Dendritic cell treated with granulocyte-macrophage colony-stimulating factor and Interleukin-4, amounts not matched to agents 40 ng/mL and 50 ng/mL, for 4 days (primary cell): ENCODE results near the gene TBC1D13.
A peak's percentile ranks its signal among the peaks of the same experiment; 100 is the strongest.

Source experiments
- H3K27ac Mint-ChIP-seq: one replicate; pipeline ENCODE4 v1.8.0; 2022; ENCODE audit warnings: mild to moderate bottlenecking, mixed read lengths
- H3K27me3 Mint-ChIP-seq: one replicate; pipeline ENCODE4 v1.8.0; 2022; ENCODE audit warnings: mild to moderate bottlenecking, mixed read lengths
- H3K36me3 Mint-ChIP-seq: one replicate; pipeline ENCODE4 v1.8.0; 2022; ENCODE audit warnings: low read depth, mixed read lengths
- H3K4me1 Mint-ChIP-seq: one replicate; pipeline ENCODE4 v1.8.0; 2022; ENCODE audit warnings: low read depth, mixed read lengths
- H3K4me3 Mint-ChIP-seq: one replicate; pipeline ENCODE4 v1.8.0; 2022; ENCODE audit warnings: mild to moderate bottlenecking, moderate library complexity, mixed read lengths
- H3K9me3 Mint-ChIP-seq: one replicate; pipeline ENCODE4 v1.8.0; 2022; ENCODE audit warnings: mixed read lengths
- intact Hi-C: fragments of 100-400 bp; cut with micrococcal nuclease; formaldehyde crosslinking; loops from one replicate; pipeline ENCODE4 v1.15.0; 2022

The TBC1D13 gene

DNA sequence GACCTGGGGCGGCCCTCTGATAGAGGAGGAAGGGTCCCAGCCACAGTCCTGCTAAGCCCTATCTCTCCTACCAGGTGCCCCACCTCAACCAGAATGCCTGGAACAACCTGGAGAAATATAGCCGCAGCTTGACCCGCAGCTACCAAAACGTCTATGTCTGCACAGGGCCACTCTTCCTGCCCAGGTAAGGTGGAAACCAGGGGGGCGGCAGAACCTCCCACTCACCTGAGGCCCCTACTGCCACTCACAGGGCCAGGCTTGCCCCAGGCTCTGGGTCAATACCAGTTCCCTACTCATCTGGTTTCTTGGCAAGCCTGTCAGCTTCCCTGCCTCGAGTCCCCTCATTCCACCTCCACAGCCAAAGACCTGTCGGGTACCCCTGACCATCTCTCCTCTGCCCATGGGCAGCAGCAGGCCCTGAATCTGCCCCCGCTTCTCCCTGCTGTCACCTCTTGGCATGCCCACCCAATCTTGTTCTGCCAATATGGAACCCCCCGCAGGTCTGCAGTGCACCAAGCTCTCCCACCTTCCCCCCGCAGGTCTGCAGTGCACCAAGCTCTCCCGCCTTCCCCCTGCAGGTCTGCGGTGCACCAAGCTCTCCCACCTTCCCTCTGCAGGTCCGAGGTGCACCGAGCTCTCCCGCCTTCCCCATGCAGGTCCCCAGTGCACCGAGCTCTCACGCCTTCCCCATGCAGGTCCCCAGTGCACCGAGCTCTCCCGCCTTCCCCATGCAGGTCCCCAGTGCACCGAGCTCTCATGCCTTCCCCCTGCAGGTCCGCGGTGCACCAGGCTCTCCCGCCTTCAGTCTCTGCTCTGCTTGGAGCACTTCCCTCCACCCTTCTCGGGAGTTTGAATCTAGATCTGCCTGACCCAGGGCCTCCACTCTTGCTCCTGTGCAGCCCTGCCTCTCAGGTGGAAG lies 33.9 kb downstream of the TBC1D13 start:
- Mint-ChIP-seq H3K4me1 (peaks cover 26% of the 10 kb centered on the region), H3K27me3 (peaks cover 3% of the 10 kb centered on the region), H3K36me3 (peaks cover 53% of the 10 kb centered on the region), H3K9me3 (no peaks in the 10 kb centered on the region), H3K4me3 (no peak overlapping the region), H3K27ac (no peak overlapping the region)
- intact Hi-C loops, result no loop called here

DNA sequence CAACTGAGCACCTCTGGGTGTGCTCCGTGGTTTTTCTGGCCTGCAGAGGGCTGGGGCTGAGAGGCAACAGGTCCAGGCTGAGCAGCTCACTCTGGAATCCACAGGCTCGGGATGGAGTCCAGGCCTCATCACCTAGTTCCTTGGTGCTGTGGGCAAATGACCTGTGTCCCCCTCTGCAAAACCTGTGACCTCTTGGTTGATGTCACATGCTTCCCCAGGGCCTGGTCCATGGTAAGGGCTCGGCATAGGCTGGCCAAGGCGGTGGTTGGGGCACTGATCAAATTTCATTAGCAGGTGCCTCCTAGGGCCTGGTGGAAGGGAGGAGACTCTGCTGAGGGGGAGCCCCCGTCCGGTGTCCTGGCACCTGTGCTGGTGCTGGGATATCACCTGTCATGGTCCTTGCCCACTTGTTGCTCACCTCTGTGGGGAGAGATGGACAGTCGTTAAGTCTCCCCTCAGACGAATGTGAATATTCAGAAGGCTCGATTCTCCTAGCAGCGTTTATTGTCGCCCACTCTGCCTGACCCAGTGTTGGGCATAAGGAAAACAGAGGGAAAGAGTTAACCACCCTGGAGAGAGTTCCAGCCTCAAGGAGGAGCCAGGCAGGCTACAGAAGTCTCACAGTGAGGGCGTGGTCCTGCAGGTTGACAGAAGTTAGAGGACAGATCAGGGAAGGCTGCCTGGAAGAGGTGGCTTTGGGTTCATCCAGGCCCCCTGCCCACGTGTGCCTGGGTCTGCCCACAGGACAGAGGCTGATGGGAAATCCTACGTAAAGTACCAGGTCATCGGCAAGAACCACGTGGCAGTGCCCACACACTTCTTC lies 34.7 kb downstream of the TBC1D13 start:
- H3K27me3 Mint-ChIP-seq, result peaks cover 3% of the 10 kb centered on the region
- peaks cover 26% of the 10 kb centered on the region for H3K4me1 Mint-ChIP-seq
- no peak overlapping the region for H3K27ac Mint-ChIP-seq
- no peak overlapping the region for H3K4me3 Mint-ChIP-seq
- intact Hi-C loops, result no loop called here
- H3K36me3 Mint-ChIP-seq, result peaks cover 62% of the 10 kb centered on the region
- H3K9me3 Mint-ChIP-seq, result no peaks in the 10 kb centered on the region

DNA sequence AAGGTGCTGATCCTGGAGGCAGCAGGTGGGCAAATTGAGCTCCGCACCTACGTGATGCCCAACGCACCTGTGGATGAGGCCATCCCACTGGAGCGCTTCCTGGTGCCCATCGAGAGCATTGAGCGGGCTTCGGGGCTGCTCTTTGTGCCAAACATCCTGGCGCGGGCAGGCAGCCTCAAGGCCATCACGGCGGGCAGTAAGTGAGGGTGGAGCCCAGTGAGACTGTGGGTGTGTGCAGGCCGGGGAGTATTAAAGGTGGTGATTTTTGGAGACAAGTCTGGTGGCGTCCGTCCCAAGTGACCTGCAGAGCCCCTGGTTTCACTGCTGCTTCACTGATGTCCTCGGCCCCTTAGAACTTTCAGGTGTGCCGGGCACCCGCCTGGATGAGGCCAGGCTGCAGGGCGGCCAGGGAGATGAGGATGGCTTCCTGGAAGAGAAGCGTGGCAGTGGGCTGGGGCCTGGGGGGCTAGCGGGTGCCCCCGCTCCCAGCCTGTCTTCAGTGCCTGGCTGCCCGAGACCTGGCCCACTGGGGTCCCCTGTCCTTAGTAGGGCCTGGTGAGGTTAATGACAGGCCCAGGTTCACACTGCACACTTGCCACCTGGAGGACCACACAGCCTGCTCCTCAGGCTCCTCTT lies 35.5 kb downstream of the TBC1D13 start:
- Mint-ChIP-seq H3K4me1 (peaks cover 26% of the 10 kb centered on the region), H3K4me3 (no peak overlapping the region), H3K36me3 (peaks cover 69% of the 10 kb centered on the region), H3K27me3 (peaks cover 3% of the 10 kb centered on the region), H3K9me3 (no peaks in the 10 kb centered on the region), H3K27ac (no peak overlapping the region)
- intact Hi-C loops, result no loop called here

DNA sequence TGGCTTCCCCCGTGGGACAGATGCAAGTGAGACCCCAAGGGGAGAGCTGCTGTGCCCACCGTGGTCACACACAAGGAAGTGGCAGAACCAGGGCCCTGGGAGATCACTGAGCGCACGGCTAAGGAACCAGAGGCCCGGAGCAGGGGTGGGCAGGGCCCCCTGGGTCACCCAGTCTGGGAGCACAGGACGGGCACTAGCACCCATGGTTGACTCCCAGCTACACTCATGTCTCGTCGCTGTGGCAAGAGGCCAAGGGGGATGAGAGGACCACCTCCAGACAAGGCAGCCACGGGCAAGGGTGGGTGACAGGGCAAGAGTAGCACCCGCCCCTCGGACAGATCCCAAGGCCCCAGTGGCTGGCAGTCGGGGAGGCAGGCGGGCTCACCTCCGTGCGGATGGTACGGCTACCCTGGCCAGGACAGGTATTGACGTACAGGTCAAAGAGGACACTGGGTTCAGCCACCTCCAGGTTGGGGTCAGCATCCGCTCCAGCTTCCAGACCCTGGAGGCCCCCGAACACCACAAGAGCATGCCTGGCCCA lies 36.4 kb downstream of the TBC1D13 start:
- H3K27me3 Mint-ChIP-seq, result peaks cover 3% of the 10 kb centered on the region
- H3K36me3 Mint-ChIP-seq, result peaks cover 78% of the 10 kb centered on the region
- no peak overlapping the region for H3K27ac Mint-ChIP-seq
- peaks cover 29% of the 10 kb centered on the region for H3K4me1 Mint-ChIP-seq
- intact Hi-C loops, result no loop called here
- H3K9me3 Mint-ChIP-seq, result no peaks in the 10 kb centered on the region
- no peak overlapping the region for H3K4me3 Mint-ChIP-seq

DNA sequence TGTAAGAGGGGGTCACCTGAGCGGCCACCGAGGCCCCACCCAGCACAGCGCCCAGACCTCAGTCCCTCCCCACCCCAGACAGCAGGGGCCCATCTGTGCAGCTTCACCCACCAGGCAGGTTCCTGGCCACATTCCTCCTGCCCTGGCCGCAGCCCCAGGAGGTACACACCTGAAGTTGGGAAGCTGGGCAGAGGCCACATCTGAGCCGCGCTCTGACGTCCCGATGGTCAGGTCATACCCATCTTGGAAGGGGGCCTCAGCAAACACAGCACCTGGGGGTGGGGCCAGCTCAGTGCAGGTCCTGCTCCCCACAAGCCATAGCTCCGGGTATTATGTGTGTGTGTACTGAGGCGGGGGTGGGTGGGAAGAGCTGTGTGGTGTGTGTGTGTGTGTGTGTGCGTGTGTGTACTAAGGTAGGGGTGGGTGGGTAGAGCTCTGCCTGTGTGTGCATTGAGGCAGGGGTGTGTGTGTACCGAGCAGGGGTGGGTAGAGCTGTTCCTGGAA lies 36.9 kb downstream of the TBC1D13 start:
- peaks cover 35% of the 10 kb centered on the region for H3K4me1 Mint-ChIP-seq
- H3K27ac Mint-ChIP-seq, result no peak overlapping the region
- H3K9me3 Mint-ChIP-seq, result no peaks in the 10 kb centered on the region
- H3K36me3 Mint-ChIP-seq, result peaks cover 84% of the 10 kb centered on the region
- intact Hi-C loops, result no loop called here
- no peak overlapping the region for H3K4me3 Mint-ChIP-seq
- H3K27me3 Mint-ChIP-seq, result peaks cover 3% of the 10 kb centered on the region

DNA sequence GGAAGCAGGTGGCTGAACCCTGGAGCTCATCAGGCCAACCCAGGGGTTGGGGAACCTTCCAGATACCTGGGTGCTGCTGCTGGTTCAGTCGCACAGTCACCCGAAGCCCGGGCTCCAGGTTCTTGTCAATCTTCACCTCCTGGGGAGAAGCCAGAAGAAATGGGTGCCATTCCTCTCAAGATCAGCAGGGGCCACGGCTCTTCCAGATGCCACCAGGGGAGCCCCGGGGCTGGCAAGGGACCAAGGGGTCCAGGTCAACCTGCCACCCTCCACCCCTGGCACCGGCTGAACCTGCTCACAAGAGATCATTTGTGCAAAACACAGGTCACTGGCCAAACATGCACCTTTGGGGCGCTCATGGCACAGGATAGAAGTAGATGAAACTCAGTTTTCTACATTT lies 37.9 kb downstream of the TBC1D13 start:
- intact Hi-C loops, result no loop called here

DNA sequence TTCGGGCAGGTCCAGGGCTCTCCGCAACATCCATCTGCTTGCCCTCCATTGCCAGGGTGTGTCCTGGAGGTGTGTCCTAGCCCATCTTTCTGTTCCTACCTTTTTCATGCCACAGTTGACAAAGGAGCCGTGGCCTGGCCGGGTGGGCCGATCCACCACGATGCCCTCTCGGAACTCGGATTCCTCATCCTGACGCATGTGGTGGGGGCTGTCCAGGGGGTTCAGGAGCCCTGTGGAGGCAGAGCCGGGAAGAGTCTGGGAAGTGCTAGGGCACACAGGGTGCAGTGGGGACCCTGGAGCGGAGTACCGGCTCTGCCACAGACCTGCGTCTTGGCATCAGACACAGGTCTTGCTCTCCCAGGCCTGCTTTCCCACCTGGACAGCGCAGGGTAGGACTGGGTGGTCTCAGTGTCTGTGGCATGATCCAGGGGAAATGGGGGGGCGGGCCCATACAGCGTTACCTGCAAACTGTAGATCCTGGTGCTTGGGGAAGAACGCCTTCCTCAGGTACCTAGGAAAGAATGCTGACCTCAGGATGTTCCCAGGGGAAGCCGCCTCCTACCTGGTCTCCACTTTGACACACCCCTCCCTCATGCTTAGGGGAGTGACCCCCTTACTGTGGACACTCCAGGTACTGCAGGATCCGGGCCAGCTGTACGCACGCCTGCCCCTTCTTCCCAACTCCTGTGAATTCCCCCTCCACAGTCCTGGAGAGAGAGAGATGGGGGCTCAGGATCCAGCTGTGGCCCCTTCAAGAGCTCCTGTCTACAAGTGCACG lies 39.1 kb downstream of the TBC1D13 start:
- intact Hi-C loops, result no loop called here
- Mint-ChIP-seq H3K4me3 (no peak overlapping the region), H3K27ac (no peak overlapping the region), H3K9me3 (no peaks in the 10 kb centered on the region), H3K27me3 (no peaks in the 10 kb centered on the region), H3K4me1 (peaks cover 16% of the 10 kb centered on the region), H3K36me3 (peaks cover 85% of the 10 kb centered on the region)

More for the DNA sequence above, 37.9 kb downstream of the TBC1D13 start:
- no peaks in the 10 kb centered on the region for H3K27me3 Mint-ChIP-seq
- H3K36me3 Mint-ChIP-seq, result peaks cover 90% of the 10 kb centered on the region
- peaks cover 28% of the 10 kb centered on the region for H3K4me1 Mint-ChIP-seq
- no peak overlapping the region for H3K27ac Mint-ChIP-seq
- no peak overlapping the region for H3K4me3 Mint-ChIP-seq
- no peaks in the 10 kb centered on the region for H3K9me3 Mint-ChIP-seq

DNA sequence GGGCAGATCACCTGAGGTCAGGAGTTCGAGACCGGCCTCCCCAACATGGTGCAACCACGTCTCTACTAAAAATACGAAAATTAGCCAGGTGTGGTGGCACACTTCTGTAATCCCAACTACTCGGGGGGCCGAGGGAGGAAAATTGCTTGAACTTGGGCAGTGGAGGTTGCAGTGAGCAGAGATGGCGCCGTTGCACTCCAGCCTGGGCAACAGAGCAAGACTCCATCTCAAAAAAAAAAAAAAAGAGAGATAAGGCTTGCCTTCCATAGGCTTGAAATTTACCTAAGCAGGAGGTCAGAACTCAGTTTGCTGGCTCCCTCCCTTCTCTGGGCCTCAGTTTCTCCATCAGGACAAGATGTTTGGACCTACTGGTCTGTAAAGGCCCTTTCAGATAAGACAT lies 41.2 kb downstream of the TBC1D13 start:
- peaks cover 63% of the 10 kb centered on the region for H3K36me3 Mint-ChIP-seq
- H3K9me3 Mint-ChIP-seq, result no peaks in the 10 kb centered on the region
- intact Hi-C loops, result no loop called here
- no peak overlapping the region for H3K27ac Mint-ChIP-seq
- H3K4me1 Mint-ChIP-seq, result peaks cover 12% of the 10 kb centered on the region
- H3K27me3 Mint-ChIP-seq, result no peaks in the 10 kb centered on the region
- peak overlapping the region; percentile 85 for H3K4me3 Mint-ChIP-seq

DNA sequence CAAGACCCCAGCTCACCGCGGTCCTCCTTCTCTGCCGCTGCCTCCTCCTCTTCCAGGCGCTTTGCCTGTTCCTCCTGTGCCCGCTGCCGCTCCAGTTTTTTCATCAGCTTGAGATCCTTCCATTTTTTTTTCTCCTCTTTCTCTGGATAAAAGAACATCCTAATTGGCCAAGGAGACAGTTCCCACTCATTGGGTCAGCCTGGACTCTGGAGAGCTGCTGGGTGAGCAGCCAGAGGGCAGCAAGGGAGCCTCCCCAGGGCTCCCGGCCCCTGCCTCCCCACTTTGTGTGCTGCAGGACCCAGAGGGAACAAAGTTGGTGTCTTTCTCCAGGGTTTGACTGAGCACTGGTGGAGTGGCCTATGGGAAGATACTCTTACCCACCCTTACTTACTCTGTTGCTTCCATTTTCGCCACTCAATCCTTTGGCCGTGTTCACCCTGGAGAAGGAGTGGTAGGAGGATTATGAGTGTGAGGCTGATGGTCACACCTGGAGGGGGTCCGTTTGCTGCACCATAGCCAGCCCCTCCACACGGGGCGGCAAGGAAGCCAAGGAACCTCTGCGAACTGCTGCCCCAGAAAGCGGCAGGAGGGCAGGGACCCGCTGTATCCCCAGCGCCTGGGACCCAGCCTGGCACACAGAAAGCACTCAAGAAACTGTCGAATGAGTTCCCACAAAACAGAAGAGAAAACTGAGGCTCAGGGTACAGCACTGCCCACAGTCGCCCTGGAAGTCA lies 41.8 kb downstream of the TBC1D13 start:
- H3K9me3 Mint-ChIP-seq, result no peaks in the 10 kb centered on the region
- H3K4me3 Mint-ChIP-seq, result peak overlapping the region; percentile 85
- H3K4me1 Mint-ChIP-seq, result peaks cover 12% of the 10 kb centered on the region
- peak overlapping the region; percentile 85 for H3K27ac Mint-ChIP-seq
- H3K36me3 Mint-ChIP-seq, result peaks cover 57% of the 10 kb centered on the region
- intact Hi-C loops, result no loop called here
- H3K27me3 Mint-ChIP-seq, result no peaks in the 10 kb centered on the region

DNA sequence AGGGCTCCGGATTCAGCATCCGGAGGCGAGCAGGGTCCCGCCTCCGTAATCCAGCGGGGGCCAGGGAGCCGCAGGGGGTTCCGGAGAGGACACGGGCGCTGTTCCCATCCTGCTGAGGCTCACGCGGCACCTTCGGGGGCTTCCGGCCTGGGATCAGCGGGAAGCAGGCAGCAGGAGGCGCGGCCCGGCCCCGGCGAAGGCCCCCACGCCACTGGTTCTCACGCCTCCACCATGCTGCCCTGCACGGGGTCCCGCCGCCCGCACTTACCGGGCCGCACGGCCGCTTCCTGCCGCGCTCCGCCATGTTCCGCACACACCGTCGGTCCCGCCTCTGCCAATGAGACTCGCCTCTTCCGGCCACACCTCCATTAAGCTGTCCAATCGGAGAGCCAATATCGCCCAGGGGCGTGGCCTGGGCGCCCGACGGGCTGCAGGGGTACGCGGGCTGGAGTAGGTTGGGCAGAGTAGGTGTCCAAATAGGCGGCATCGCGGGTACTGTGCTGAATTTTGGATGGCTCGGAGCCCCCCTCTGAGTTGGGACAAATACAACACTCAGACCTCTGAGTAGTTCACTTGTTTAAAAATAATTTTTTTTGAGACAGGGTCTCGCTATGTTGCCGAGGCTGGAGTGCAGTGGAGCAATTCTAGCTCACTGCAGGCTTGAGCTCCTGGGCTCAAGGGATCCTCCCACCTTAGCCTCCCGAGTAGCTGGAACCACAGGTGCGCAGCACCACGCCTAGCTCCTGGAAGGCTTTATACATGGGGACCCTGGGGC lies 42.6 kb downstream of the TBC1D13 start, which contains the start of gene SPOUT1:
Gene SPOUT1, minus strand, starts transcription at position 318 of the 775 bp plus-strand sequence. Its CDS starts 14 bp downstream, at position 304.
- Mint-ChIP-seq H3K27me3 (no peaks in the 10 kb centered on the region), H3K36me3 (peaks cover 49% of the 10 kb centered on the region), H3K4me1 (peaks cover 12% of the 10 kb centered on the region), H3K9me3 (no peaks in the 10 kb centered on the region), H3K4me3 (peak within 1 kb of the TSS; percentile 85), H3K27ac (peak within 1 kb of the TSS; percentile 85)
- intact Hi-C loops, result no loop called here

DNA sequence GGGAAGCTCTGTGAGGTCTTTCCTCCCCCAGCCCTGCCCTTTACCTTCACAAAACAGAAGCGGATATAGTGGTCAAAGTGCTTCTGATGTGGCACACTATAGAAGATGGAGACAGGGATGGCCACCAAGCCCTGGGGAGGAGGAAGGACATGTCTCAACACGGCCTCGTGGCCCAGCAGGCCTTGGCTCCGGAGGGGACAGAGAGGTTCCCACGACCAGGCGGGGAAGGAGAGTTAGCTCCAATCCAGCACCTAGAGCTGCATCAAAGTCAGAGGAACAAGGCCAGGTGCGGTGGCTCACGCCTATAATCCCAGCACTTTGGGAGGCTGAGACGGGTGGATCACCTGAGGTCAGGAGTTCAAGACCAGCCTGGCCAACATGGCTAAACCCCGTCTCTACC lies 46.6 kb downstream of the TBC1D13 start:
- Mint-ChIP-seq H3K4me3 (no peak overlapping the region), H3K27ac (no peak overlapping the region), H3K4me1 (peaks cover 5% of the 10 kb centered on the region), H3K36me3 (peaks cover 33% of the 10 kb centered on the region), H3K9me3 (no peaks in the 10 kb centered on the region), H3K27me3 (no peaks in the 10 kb centered on the region)
- intact Hi-C loops, result no loop called here
